GM23248 (cell line): Measurements from ENCODE around the gene SLITRK2. TPM values are rescaled to one million over a fixed set of nuclear protein-coding genes. Genes with fewer than 3 reads are reported as not detected.

ENCODE experiments used
- DNase-seq: peaks from one replicate; pipeline ENCODE4 v3.0.0-alpha.2; 2015
- H2AFZ ChIP-seq: fragments of 200-600 bp; sonication (generic); 2 replicates; pipeline ENCODE4 v1.6.1; 2016; ENCODE audit warnings: antibody characterized with exemption
- H3F3A ChIP-seq: fragments of 200-600 bp; sonication (generic); 2 replicates; pipeline ENCODE4 v1.6.1; 2016; ENCODE audit warnings: mild to moderate bottlenecking, antibody characterized with exemption, mixed run types; ENCODE audit not compliant: insufficient read depth
- H3K27ac ChIP-seq: fragments of 200-600 bp; sonication (generic); 2 replicates; pipeline ENCODE4 v1.5.1; 2016; ENCODE audit warnings: mild to moderate bottlenecking
- H3K27me3 ChIP-seq: fragments of 200-600 bp; sonication (generic); replicated peaks from 2 replicates; pipeline ENCODE4 v1.6.1; 2016; ENCODE audit warnings: mild to moderate bottlenecking; ENCODE audit not compliant: insufficient read depth
- H3K36me3 ChIP-seq: fragments of 200-600 bp; sonication (generic); 2 replicates; pipeline ENCODE4 v1.6.1; 2016; ENCODE audit warnings: low read depth, mild to moderate bottlenecking
- H3K4me1 ChIP-seq: fragments of 200-600 bp; sonication (generic); 2 replicates; pipeline ENCODE4 v1.6.1; 2016; ENCODE audit warnings: mild to moderate bottlenecking; ENCODE audit not compliant: insufficient read depth
- H3K4me2 ChIP-seq: fragments of 200-600 bp; sonication (generic); one replicate; pipeline ENCODE4 v1.6.1; 2016; ENCODE audit warnings: mild to moderate bottlenecking; ENCODE audit not compliant: unreplicated experiment
- H3K4me3 ChIP-seq: fragments of 200-600 bp; sonication (generic); 2 replicates; pipeline ENCODE4 v1.5.1; 2016; ENCODE audit warnings: mild to moderate bottlenecking
- H3K79me2 ChIP-seq: fragments of 200-600 bp; sonication (generic); 2 replicates; pipeline ENCODE4 v1.6.1; 2016; ENCODE audit warnings: mild to moderate bottlenecking; ENCODE audit not compliant: insufficient read depth
- H3K9ac ChIP-seq: fragments of 200-600 bp; sonication (generic); 2 replicates; pipeline ENCODE4 v1.6.1; 2016; ENCODE audit warnings: mild to moderate bottlenecking
- H3K9me2 ChIP-seq: fragments of 200-600 bp; sonication (generic); 2 replicates; pipeline ENCODE4 v1.6.1; 2016; ENCODE audit warnings: mixed run types, mild to moderate bottlenecking, moderate library complexity; ENCODE audit not compliant: insufficient read depth
- H3K9me3 ChIP-seq: fragments of 200-600 bp; sonication (generic); one replicate; pipeline ENCODE4 v1.6.1; 2017; ENCODE audit warnings: low read depth
- H4K20me1 ChIP-seq: fragments of 200-600 bp; sonication (generic); 2 replicates; pipeline ENCODE4 v1.6.0; 2016; ENCODE audit not compliant: insufficient read depth
- EZH2 ChIP-seq: fragments of 200-600 bp; sonication (generic); IDR thresholded peaks from 2 replicates; pipeline ENCODE4 v1.6.1; 2018; ENCODE audit warnings: antibody characterized with exemption, mild to moderate bottlenecking; ENCODE audit not compliant: insufficient read depth, poor library complexity, severe bottlenecking
- EZH2phosphoT487 ChIP-seq: fragments of 200-600 bp; sonication (generic); IDR thresholded peaks from 2 replicates; pipeline ENCODE4 v1.6.1; 2018; ENCODE audit warnings: antibody characterized with exemption, moderate library complexity, mild to moderate bottlenecking, low read depth; ENCODE audit not compliant: insufficient read depth
- WGBS, 2 experiments: methylation state at CpG; one replicate each; pipeline ENCODE4 v1.1.6; 2015 to 2017; ENCODE audit warnings: low lambda C conversion rate in 2 of 2, low coverage in 1 of 2; ENCODE audit errors: missing lambda C conversion rate in 2 of 2; 5-methylcytosine and 5-hydroxymethylcytosine counted together
- in situ Hi-C: fragments of 300-500 bp; cut with MboI; formaldehyde crosslinking; loops from 2 replicates; pipeline ENCODE4 v1.15.0; 2020
- polyA plus RNA-seq: library from polyadenylated mRNA; unstranded; fragments of >200 nt; fragmentation: Nextera tagmentation; extraction: Ambion mirVana; gene quantifications from 2 replicates; pipeline ENCODE4 v1.2.1, GENCODE V29; 2016
- small RNA-seq: library from RNA; depleted of rRNA; stranded (forward); fragments of <200 nt; gene quantifications from one replicate; pipeline ENCODE3, GENCODE V24; 2014; ENCODE audit warnings: low read depth, low replicate concordance
- total RNA-seq: library from RNA; depleted of rRNA; stranded (reverse); fragments of >200 nt; shearing (Covaris generic); gene quantifications from 2 replicates; pipeline ENCODE4 v1.2.3, GENCODE V29; 2014

SLITRK2 gene
- total and polyA plus RNA-seq, 2 experiments from 2014 or later = not detected

DNA sequence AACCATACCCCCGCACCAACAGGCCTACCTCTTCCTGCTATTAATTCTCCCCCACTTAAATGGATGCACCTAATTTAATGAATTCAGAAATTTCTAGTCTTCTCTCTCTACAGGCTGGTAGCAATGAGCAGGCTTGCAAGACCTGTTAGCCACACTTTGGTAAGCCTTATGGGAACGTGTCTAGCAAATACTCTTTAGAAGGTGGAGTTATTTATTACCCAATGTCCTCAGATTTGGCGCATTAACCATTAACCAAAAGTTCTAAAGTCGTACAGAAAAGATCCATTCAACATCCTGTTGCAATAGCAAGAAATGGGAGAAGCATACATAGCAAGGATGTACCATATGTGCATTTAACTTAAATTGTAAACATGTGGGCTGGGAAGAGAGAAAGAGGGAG is 47.5 kb downstream of the SLITRK2 start:
- Histone ChIP-seq H4K20me1 (no peaks in the 10 kb centered on the region), H3F3A (no peaks in the 10 kb centered on the region), H3K9me2 (no peaks in the 10 kb centered on the region), H3K36me3 (no peaks in the 10 kb centered on the region), H3K4me2 (no peak overlapping the region), H3K27me3 (no peaks in the 10 kb centered on the region), H3K9ac (no peak overlapping the region), H3K79me2 (no peaks in the 10 kb centered on the region), H2AFZ (no peak overlapping the region), H3K4me3 (no peak overlapping the region), H3K27ac (no peak overlapping the region), H3K4me1 (no peaks in the 10 kb centered on the region), H3K9me3 (no peaks in the 10 kb centered on the region)
- 4 to 5% methylated on average over 4 of the region's 4 CpGs for WGBS, 2 experiments
- TF ChIP-seq EZH2 = no peak
- TF ChIP-seq EZH2phosphoT487 = no peak
- in situ Hi-C loops = no loop called here
- no peak for DNase-seq

Small RNA genes within 50 kb of the gene (small RNA-seq; reads per million reads assigned to genes)
- not detected for gene AL109653.1
